PC-3 (cell line): ENCODE data around the gene PLXNA4. TPM values are rescaled to one million over a fixed set of nuclear protein-coding genes. Genes with fewer than 3 reads are reported as not detected.

Source experiments
- ATAC-seq: fragments of 200-7000 bp; cut with Tn5 transposase; 2 replicates; pipeline ENCODE4 v1.9.1; 2020; ENCODE audit warnings: mild to moderate bottlenecking, moderate library complexity
- BruUV-seq: library from RNA; stranded (reverse); fragments of 400-500 nt; replicated peaks from 2 replicates; lab custom pipeline; 2021; lab: Mats Ljungman, UMichigan
- CTCF ChIA-PET: fragments of 300-600 bp; sonication (Branson Sonifier 250); formaldehyde crosslinking; loops from one replicate; lab custom pipeline; 2022; ENCODE audit warnings: antibody characterized with exemption; lab: Charles Lee
- POLR2A ChIA-PET: fragments of 300-600 bp; sonication (Branson Sonifier 250); formaldehyde crosslinking; loops from one replicate; lab custom pipeline; 2022; ENCODE audit warnings: antibody characterized with exemption; ENCODE audit not compliant: unreplicated experiment; lab: Charles Lee
- DNase-seq: peaks from one replicate; pipeline ENCODE4 v3.0.0-alpha.2; 2015
- H2AFZ ChIP-seq: fragments of 300-600 bp; sonication (generic); 2 replicates; pipeline ENCODE4 v1.6.0; 2016; ENCODE audit warnings: antibody characterized with exemption, low read length
- H3F3A ChIP-seq: fragments of 300-600 bp; sonication (generic); one replicate; pipeline ENCODE4 v1.6.0; 2017; ENCODE audit warnings: antibody characterized with exemption, low read length, control low read depth, mild to moderate bottlenecking; ENCODE audit not compliant: unreplicated experiment
- H3K27ac ChIP-seq: fragments of 300-600 bp; sonication (generic); 2 replicates; pipeline ENCODE4 v1.5.1; 2016; ENCODE audit warnings: mild to moderate bottlenecking, low read length
- H3K27me3 ChIP-seq: fragments of 300-600 bp; sonication (generic); 2 replicates; pipeline ENCODE4 v1.6.1; 2016; ENCODE audit warnings: low read length, mixed read lengths
- H3K36me3 ChIP-seq: fragments of 300-600 bp; sonication (generic); 2 replicates; pipeline ENCODE4 v1.6.1; 2016; ENCODE audit warnings: low read depth, mixed run types, low read length, mixed read lengths
- H3K4me1 ChIP-seq: fragments of 300-600 bp; sonication (generic); 2 replicates; pipeline ENCODE4 v1.5.1; 2016; ENCODE audit warnings: low read length; ENCODE audit not compliant: insufficient read depth
- H3K4me2 ChIP-seq: fragments of 300-600 bp; sonication (generic); 2 replicates; pipeline ENCODE4 v1.6.0; 2016; ENCODE audit warnings: low read length
- H3K4me3 ChIP-seq: fragments of 300-600 bp; sonication (generic); 2 replicates; pipeline ENCODE4 v1.5.1; 2016; ENCODE audit warnings: mild to moderate bottlenecking, low read length, mixed read lengths
- H3K79me2 ChIP-seq: fragments of 300-600 bp; sonication (generic); 2 replicates; pipeline ENCODE4 v1.6.1; 2017; ENCODE audit warnings: low read length, mixed read lengths
- H3K9ac ChIP-seq: fragments of 300-600 bp; sonication (generic); 2 replicates; pipeline ENCODE4 v1.6.0; 2016; ENCODE audit warnings: mild to moderate bottlenecking, low read length
- H3K9me2 ChIP-seq: fragments of 300-600 bp; sonication (generic); replicated peaks from 2 replicates; pipeline ENCODE4 v1.6.1; 2016; ENCODE audit warnings: mixed run types, low read length, mixed read lengths
- H3K9me3 ChIP-seq: fragments of 300-600 bp; sonication (generic); 2 replicates; pipeline ENCODE4 v1.6.1; 2016; ENCODE audit warnings: low read length, mixed read lengths
- H4K20me1 ChIP-seq: fragments of 300-600 bp; sonication (generic); 2 replicates; pipeline ENCODE4 v1.6.1; 2016; ENCODE audit warnings: low read length, mixed read lengths
- EZH2 ChIP-seq: fragments of 300-600 bp; sonication (generic); IDR thresholded peaks from one replicate; pipeline ENCODE4 v1.6.1; 2017; ENCODE audit warnings: antibody characterized with exemption, mild to moderate bottlenecking, low read length; ENCODE audit not compliant: unreplicated experiment
- EZH2phosphoT487 ChIP-seq: fragments of 300-600 bp; sonication (generic); IDR thresholded peaks from 2 replicates; pipeline ENCODE4 v1.6.1; 2018; ENCODE audit warnings: mild to moderate bottlenecking, antibody characterized with exemption, low read length, borderline replicate concordance
- intact Hi-C: fragments of 100-400 bp; cut with micrococcal nuclease; formaldehyde crosslinking; loops from 2 replicates; pipeline ENCODE4 v1.9.0; 2023
- total RNA-seq: library from RNA; depleted of rRNA; stranded (reverse); fragments of >200 nt; gene quantifications from 2 replicates; pipeline ENCODE4 v1.2.3, GENCODE V29; 2014
- TF ChIP-seq, protein P1 (sequence below): fragments of 300-600 bp; sonication (generic); conservative IDR thresholded peaks from 2 replicates; pipeline ENCODE4 v1.5.1; 2017; ENCODE audit warnings: antibody characterized with exemption, low read depth, mild to moderate bottlenecking, low read length

PLXNA4 gene
- total RNA-seq, 1 experiment from 2014 or later = 1.2 TPM

DNA sequence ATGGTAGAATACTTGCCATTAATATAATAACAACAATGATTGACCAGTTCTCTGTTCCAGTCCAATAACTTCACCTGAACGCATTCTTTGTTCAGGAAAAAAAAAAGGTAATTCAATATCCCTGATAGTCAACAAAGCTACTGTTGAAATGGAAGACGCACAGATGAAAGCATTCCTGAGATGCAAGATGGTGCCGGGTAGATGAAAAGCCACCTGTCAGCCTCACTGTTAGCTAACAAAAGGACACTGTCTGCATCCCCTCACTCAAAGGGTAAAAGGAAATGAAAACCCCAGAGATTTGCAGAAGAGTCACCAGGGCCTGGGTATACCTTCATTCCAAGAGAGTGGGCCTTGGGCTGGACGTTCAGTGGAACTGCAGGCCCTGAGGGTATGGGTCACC, 357.4 kb downstream of the PLXNA4 start:
- no peaks in the 10 kb centered on the region for H3K27me3 ChIP-seq

DNA sequence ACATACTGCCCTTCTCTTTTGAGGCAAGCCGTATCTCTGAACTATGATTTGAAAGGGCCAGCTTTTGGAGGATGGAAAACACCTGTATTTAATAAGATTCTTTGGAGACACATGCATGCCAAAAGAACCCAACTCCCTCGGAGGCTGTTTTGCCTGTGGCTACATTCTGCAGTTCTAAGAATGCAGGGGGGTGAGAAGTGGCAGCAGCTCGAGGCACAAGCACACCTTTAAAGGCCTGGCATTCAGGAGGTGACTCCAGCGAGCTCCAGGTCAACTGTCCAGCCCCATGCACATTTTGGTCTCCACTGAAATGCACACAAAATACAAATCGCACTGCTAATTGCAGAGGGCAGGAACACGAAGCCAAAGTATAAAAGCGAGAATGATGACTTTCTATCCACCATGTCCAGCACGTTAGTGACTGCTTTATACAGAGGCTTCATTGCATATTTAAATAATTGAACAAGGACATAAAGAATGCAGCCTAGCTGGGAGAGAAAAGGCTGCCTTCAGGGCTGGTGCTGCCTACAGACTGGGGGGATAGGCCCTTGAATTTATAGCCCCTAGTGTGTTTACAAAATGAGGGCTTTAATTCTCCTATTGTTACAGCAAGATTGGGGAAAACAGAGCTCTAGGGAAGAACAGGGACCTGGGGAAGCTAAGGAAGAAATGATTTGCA, 359.3 kb downstream of the PLXNA4 start:
- DNase-seq = no peak

More for the DNA sequence above, 357.4 kb downstream of the PLXNA4 start:
- CTCF ChIA-PET = no interaction called here
- BruUV-seq = no TSS peak
- Histone ChIP-seq H4K20me1 (no peaks in the 10 kb centered on the region), H3K4me2 (no peak overlapping the region), H3F3A (no peaks in the 10 kb centered on the region), H3K9ac (no peak overlapping the region), H3K9me3 (no peaks in the 10 kb centered on the region), H2AFZ (no peak overlapping the region), H3K36me3 (no peaks in the 10 kb centered on the region), H3K27ac (no peak overlapping the region), H3K4me1 (no peaks in the 10 kb centered on the region), H3K79me2 (no peaks in the 10 kb centered on the region), H3K9me2 (no peaks in the 10 kb centered on the region), H3K4me3 (no peak overlapping the region)
- ATAC-seq = no peak
- TF ChIP-seq EZH2phosphoT487 (no peak), EZH2 (no peak)
- TF ChIP-seq, protein P1, sequence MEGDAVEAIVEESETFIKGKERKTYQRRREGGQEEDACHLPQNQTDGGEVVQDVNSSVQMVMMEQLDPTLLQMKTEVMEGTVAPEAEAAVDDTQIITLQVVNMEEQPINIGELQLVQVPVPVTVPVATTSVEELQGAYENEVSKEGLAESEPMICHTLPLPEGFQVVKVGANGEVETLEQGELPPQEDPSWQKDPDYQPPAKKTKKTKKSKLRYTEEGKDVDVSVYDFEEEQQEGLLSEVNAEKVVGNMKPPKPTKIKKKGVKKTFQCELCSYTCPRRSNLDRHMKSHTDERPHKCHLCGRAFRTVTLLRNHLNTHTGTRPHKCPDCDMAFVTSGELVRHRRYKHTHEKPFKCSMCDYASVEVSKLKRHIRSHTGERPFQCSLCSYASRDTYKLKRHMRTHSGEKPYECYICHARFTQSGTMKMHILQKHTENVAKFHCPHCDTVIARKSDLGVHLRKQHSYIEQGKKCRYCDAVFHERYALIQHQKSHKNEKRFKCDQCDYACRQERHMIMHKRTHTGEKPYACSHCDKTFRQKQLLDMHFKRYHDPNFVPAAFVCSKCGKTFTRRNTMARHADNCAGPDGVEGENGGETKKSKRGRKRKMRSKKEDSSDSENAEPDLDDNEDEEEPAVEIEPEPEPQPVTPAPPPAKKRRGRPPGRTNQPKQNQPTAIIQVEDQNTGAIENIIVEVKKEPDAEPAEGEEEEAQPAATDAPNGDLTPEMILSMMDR = no peak
- intact Hi-C loops = no loop called here
- POLR2A ChIA-PET = no interaction called here
- no peak for DNase-seq

DNA sequence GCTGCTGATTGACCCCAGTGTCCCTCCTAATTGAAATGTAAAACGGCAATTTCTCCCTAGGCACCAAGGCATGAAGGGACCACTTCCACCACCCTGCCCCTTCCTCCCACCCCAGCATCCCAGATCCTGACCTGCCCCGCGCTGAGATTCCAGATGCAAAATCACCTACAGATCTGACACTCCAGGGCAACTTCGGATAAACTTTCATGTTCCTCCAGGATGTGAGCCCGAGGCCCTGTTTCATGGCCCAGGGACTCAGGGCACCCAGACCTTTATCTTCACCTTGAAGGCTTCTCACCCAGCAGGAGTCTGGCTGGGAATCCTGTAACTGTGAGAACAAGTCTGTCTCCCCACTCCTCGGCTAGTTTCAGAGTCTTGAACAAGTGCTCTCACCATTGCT, 361.8 kb downstream of the PLXNA4 start:
- Histone ChIP-seq H3K9me3 (no peaks in the 10 kb centered on the region), H3K9me2 (no peaks in the 10 kb centered on the region), H3K36me3 (no peaks in the 10 kb centered on the region), H3K9ac (no peak overlapping the region), H4K20me1 (no peaks in the 10 kb centered on the region), H3F3A (no peaks in the 10 kb centered on the region), H3K4me3 (no peak overlapping the region), H3K79me2 (no peaks in the 10 kb centered on the region), H2AFZ (no peak overlapping the region), H3K4me2 (no peak overlapping the region), H3K4me1 (no peaks in the 10 kb centered on the region), H3K27me3 (no peaks in the 10 kb centered on the region), H3K27ac (no peak overlapping the region)
- no peak for TF ChIP-seq EZH2phosphoT487
- TF ChIP-seq, protein P1 = no peak
- TF ChIP-seq EZH2 = no peak
- ATAC-seq = no peak
- POLR2A ChIA-PET = no interaction called here
- DNase-seq = no peak
- CTCF ChIA-PET = no interaction called here
- no TSS peak for BruUV-seq
- intact Hi-C loops = no loop called here

More for the DNA sequence above, 359.3 kb downstream of the PLXNA4 start:
- ATAC-seq = no peak
- Histone ChIP-seq H3K27ac (no peak overlapping the region), H3F3A (no peaks in the 10 kb centered on the region), H3K36me3 (no peaks in the 10 kb centered on the region), H3K4me1 (no peaks in the 10 kb centered on the region), H3K9ac (no peak overlapping the region), H3K27me3 (no peaks in the 10 kb centered on the region), H3K79me2 (no peaks in the 10 kb centered on the region), H3K9me2 (no peaks in the 10 kb centered on the region), H3K9me3 (no peaks in the 10 kb centered on the region), H2AFZ (no peak overlapping the region), H3K4me2 (no peak overlapping the region), H4K20me1 (no peaks in the 10 kb centered on the region), H3K4me3 (no peak overlapping the region)
- TF ChIP-seq EZH2phosphoT487 (no peak), EZH2 (no peak)
- TF ChIP-seq, protein P1 = no peak
- POLR2A ChIA-PET = no interaction called here
- intact Hi-C loops = no loop called here
- CTCF ChIA-PET = no interaction called here
- BruUV-seq = no TSS peak
